ELR (cell line): ENCODE data around the gene PRICKLE1.

Experiments used
- DNase-seq: peaks from one replicate; pipeline ENCODE4 v3.0.0-alpha.2; 2015; ENCODE audit warnings: low read depth

The PRICKLE1 gene

GRCh38 chr12:42589465-42590329 is at the start of gene PRICKLE1:
Gene PRICKLE1 (minus strand): TSS chr12:42589746. CDS start chr12:42472516, 117,230 bp downstream.
- peak; percentile 54 for DNase-seq

GRCh38 chr12:42638697-42639096 is 49.2 kb upstream of the PRICKLE1 start:
- DNase-seq = no peak

DNA sequence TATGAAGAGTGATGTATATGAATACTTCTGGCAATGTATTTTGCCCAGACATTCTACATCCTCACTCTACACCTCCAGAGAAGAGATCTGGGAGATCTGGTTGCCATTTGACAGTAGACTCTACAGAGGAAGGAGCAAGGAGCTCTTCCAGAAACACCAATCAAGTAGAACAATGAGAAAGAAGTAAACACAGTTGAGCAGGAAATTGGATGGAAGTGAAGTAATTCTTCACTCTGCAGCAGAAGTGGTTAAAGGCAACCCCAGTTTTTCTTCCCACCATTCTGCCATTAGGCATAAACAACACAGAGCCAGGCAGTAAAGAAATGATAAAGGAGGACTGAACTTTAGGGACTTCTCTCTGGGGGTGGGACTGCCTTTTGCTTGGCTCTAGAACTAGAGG is 48.5 kb upstream of the PRICKLE1 start:
- DNase-seq = no peak

- DNase-seq = no peak
These were observed 47.4 kb upstream of the PRICKLE1 start for GRCh38 chr12:42636993-42637392.

GRCh38 chr12:42633594-42633993 is 44.0 kb upstream of the PRICKLE1 start:
- DNase-seq = no peak

GRCh38 chr12:42631513-42631912 is 42.0 kb upstream of the PRICKLE1 start:
- DNase-seq = no peak

DNA sequence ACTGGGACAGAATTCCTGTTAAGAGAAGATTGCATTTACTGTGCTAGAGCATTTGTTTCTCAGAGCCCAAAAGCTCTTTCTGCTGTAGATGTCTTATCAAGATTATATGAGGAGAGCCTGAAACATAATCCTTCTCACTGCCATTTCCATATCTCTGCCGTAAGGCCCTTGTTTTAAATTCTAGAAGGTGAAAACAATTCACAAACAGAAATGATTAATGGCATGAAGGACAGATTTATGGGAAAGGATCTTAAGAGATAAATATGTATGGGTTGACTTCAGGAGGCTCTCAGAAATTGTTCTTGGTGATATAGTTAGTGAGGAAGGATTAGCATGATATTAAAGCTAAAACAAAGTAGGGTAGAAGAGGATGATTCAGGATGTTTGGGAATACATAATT is 40.8 kb upstream of the PRICKLE1 start:
- DNase-seq = no peak

- no peak for DNase-seq
These were observed 37.6 kb upstream of the PRICKLE1 start for GRCh38 chr12:42627151-42627550.

DNA sequence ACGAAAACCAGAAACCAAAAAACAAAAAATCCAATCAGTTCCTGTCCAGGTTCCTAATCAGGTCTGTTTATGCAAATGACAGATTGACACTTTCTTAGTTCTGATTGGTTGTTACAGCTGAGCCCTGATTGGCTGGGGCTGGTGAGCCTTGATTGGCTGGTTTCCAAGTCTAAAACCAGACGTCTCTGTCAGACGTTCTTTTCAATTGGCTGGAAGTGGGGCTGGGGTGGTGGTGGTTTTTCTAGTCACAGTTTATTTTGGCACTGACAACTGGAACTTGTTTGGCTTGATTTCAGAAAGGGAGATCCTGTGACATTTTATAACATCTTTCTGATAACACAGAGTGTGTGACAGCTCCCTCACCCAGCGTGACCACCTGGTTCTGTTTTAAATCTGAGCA is 36.1 kb upstream of the PRICKLE1 start:
- DNase-seq = no peak

DNA sequence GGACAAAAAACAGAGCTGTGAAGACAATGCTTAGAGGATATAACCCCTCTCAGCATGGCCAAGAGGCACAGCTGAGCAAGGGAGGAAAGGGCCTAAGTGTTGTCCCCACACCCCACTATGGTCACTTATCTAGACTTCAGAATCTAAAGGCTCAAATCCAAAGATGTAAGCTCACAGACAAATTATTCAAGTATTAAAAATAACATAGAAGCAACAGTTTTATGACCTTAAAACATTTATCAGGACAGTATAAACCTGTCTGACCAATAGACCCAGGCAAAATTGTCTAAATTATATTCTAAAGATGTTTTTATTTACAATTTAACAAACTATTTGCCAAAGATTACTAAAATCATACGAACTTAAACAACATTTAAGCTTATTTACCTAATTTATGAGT is 28.1 kb upstream of the PRICKLE1 start:
- no peak for DNase-seq

GRCh38 chr12:42615006-42615405 is 25.5 kb upstream of the PRICKLE1 start:
- no peak for DNase-seq

GRCh38 chr12:42612231-42612613 is 22.7 kb upstream of the PRICKLE1 start:
- no peak for DNase-seq

GRCh38 chr12:42611571-42612230 is 22.2 kb upstream of the PRICKLE1 start:
- DNase-seq = no peak

DNA sequence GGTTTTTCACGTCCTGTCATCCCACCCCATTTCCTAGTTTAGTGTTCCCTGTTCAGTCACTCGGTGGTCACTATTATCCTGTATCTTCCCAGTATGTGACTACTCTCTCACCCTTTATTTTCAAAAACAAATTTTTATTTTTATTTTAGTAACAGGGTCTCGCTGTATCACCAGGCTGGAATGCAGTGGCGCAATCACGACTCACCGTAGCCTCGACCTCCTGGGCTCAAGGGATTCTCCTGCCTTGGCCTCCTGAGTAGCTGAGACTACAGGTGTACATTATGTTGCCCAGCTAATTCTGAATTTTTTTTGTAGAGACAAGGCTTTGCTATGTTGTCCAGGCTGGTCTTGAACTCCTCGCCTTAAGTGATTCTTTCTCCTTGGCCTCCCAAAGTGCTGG is 20.1 kb upstream of the PRICKLE1 start:
- peak; percentile 35 for DNase-seq

GRCh38 chr12:42608196-42608825 is 18.8 kb upstream of the PRICKLE1 start:
- DNase-seq = no peak

DNA sequence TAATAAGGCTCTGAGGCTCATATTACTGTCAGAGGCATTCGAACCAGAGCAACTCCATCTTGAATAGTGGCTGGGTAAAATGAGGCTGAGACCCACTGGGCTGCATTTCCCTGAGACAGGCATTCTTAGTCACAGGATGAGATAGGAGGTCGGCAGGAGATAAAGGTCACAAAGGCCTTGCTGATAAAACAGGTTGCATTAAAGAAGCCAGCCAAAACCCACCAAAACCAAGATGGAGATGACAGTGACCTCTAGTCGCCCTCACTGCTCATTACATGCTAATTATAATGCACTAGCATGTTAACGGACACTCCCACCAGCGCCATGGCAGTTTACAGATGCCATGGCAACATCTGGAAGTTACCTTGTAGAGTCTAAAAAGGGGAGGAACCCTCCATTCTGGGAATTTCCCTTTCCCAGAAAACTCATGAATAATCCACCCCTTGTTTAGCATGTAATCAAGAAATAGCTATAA is 18.1 kb upstream of the PRICKLE1 start:
- no peak for DNase-seq

DNA sequence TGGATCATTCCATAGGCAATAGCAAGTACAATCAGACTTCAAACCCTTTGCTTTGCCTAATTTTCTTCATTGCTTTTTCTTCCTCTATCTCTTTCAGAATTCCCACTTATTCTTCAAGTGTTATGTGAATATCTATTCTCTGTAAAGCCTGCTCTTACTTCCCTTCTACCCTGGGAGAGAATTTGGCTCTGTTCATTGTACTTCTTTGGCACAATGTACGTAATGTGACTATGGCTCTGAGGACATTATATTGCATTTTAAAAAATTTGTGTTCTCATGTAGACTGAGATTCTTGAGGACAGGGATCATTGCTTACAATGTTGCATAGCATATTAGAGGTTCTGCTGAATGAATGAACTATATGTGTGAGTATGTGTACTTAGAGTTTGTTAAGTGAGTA is 16.9 kb upstream of the PRICKLE1 start:
- DNase-seq = no peak

DNA sequence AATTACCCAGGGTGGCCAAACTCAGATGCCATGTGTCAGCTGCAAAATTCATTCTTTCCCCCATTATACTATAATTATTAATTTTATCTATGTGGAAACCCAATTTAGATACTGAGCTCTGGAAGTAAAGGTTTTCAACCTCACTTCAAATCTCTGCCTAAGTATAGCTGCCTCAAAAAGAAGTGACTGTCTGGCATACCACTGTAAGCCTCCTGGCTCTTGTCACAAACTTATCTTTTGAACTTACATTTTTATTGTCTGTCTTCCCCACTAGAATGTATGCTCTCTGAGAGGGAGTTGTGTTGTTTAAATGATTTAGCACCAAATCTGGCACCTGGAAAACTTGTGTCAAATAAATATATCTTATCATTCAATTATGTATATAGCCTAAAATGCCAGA is 16.1 kb upstream of the PRICKLE1 start:
- no peak for DNase-seq

- no peak for DNase-seq
These were observed 13.9 kb upstream of the PRICKLE1 start for GRCh38 chr12:42603246-42603990.

GRCh38 chr12:42593874-42594273 is 4.3 kb upstream of the PRICKLE1 start:
- DNase-seq = no peak

GRCh38 chr12:42590330-42590934 is 886 bp upstream of the PRICKLE1 start:
- DNase-seq = peak; percentile 11
